ENCODE results near the gene MYADML2.

Gene MYADML2

GRCh38 chr17:81947189-81947588 is at the start of gene MYADML2:
TSS of gene MYADML2 (minus strand) at chr17:81947233. CDS start at chr17:81941741, 5,492 bp downstream.
- H3K27ac ChIP-seq (ENCODE audit: low read depth, low read length) = no peak within 1 kb of the TSS
- no peaks in the 10 kb centered on the region for H3K79me2 ChIP-seq (ENCODE audit: control insufficient read depth, insufficient read depth, low read length, unreplicated experiment)
- H3K4me3 ChIP-seq (ENCODE audit: low read depth, low read length) = no peak within 1 kb of the TSS
- H3K27me3 ChIP-seq (ENCODE audit: insufficient read depth, low read length) = no peaks in the 10 kb centered on the region
- H3K4me1 ChIP-seq (ENCODE audit: control insufficient read depth, insufficient read depth, low read length, unreplicated experiment) = no peaks in the 10 kb centered on the region
- no peak within 1 kb of the TSS for H2AFZ ChIP-seq (ENCODE audit: low read length, unreplicated experiment)
- no peaks in the 10 kb centered on the region for H3K36me3 ChIP-seq (ENCODE audit: insufficient read depth, low read length)

GRCh38 chr17:81996232-81996756 is 49.3 kb upstream of the MYADML2 start:
- Histone ChIP-seq H2AFZ (ENCODE audit: low read length, unreplicated experiment) (no peak overlapping the region), H3K27ac (ENCODE audit: low read depth, low read length) (no peak overlapping the region), H3K4me3 (ENCODE audit: low read depth, low read length) (no peak overlapping the region), H3K27me3 (ENCODE audit: insufficient read depth, low read length) (no peaks in the 10 kb centered on the region), H3K79me2 (ENCODE audit: control insufficient read depth, insufficient read depth, low read length, unreplicated experiment) (no peaks in the 10 kb centered on the region), H3K36me3 (ENCODE audit: insufficient read depth, low read length) (no peaks in the 10 kb centered on the region), H3K4me1 (ENCODE audit: control insufficient read depth, insufficient read depth, low read length, unreplicated experiment) (peaks cover 8% of the 10 kb centered on the region)

- Histone ChIP-seq H3K4me3 (ENCODE audit: low read depth, low read length) (no peak overlapping the region), H3K27me3 (ENCODE audit: insufficient read depth, low read length) (no peaks in the 10 kb centered on the region), H2AFZ (ENCODE audit: low read length, unreplicated experiment) (no peak overlapping the region), H3K79me2 (ENCODE audit: control insufficient read depth, insufficient read depth, low read length, unreplicated experiment) (no peaks in the 10 kb centered on the region), H3K27ac (ENCODE audit: low read depth, low read length) (no peak overlapping the region), H3K36me3 (ENCODE audit: insufficient read depth, low read length) (no peaks in the 10 kb centered on the region), H3K4me1 (ENCODE audit: control insufficient read depth, insufficient read depth, low read length, unreplicated experiment) (peaks cover 8% of the 10 kb centered on the region)
These were observed 48.6 kb upstream of the MYADML2 start for GRCh38 chr17:81995463-81996231.

- no peaks in the 10 kb centered on the region for H3K36me3 ChIP-seq (ENCODE audit: insufficient read depth, low read length)
- H3K4me1 ChIP-seq (ENCODE audit: control insufficient read depth, insufficient read depth, low read length, unreplicated experiment) = peaks cover 8% of the 10 kb centered on the region
These were observed 47.8 kb upstream of the MYADML2 start for GRCh38 chr17:81994593-81995462.

GRCh38 chr17:81993729-81994592 is 46.9 kb upstream of the MYADML2 start:
- H2AFZ ChIP-seq (ENCODE audit: low read length, unreplicated experiment) = no peak overlapping the region
- H3K4me1 ChIP-seq (ENCODE audit: control insufficient read depth, insufficient read depth, low read length, unreplicated experiment) = peaks cover 8% of the 10 kb centered on the region
- H3K36me3 ChIP-seq (ENCODE audit: insufficient read depth, low read length) = no peaks in the 10 kb centered on the region
- no peaks in the 10 kb centered on the region for H3K27me3 ChIP-seq (ENCODE audit: insufficient read depth, low read length)
- H3K4me3 ChIP-seq (ENCODE audit: low read depth, low read length) = no peak overlapping the region
- no peak overlapping the region for H3K27ac ChIP-seq (ENCODE audit: low read depth, low read length)
- H3K79me2 ChIP-seq (ENCODE audit: control insufficient read depth, insufficient read depth, low read length, unreplicated experiment) = no peaks in the 10 kb centered on the region

More at GRCh38 chr17:81994593-81995462, 47.8 kb upstream of the MYADML2 start:
- Histone ChIP-seq H3K27ac (ENCODE audit: low read depth, low read length) (no peak overlapping the region), H2AFZ (ENCODE audit: low read length, unreplicated experiment) (no peak overlapping the region), H3K27me3 (ENCODE audit: insufficient read depth, low read length) (no peaks in the 10 kb centered on the region), H3K4me3 (ENCODE audit: low read depth, low read length) (no peak overlapping the region), H3K79me2 (ENCODE audit: control insufficient read depth, insufficient read depth, low read length, unreplicated experiment) (no peaks in the 10 kb centered on the region)

- Histone ChIP-seq H3K27ac (ENCODE audit: low read depth, low read length) (no peak overlapping the region), H3K79me2 (ENCODE audit: control insufficient read depth, insufficient read depth, low read length, unreplicated experiment) (no peaks in the 10 kb centered on the region), H3K36me3 (ENCODE audit: insufficient read depth, low read length) (no peaks in the 10 kb centered on the region), H3K4me3 (ENCODE audit: low read depth, low read length) (no peak overlapping the region), H3K4me1 (ENCODE audit: control insufficient read depth, insufficient read depth, low read length, unreplicated experiment) (peaks cover 8% of the 10 kb centered on the region), H2AFZ (ENCODE audit: low read length, unreplicated experiment) (no peak overlapping the region), H3K27me3 (ENCODE audit: insufficient read depth, low read length) (no peaks in the 10 kb centered on the region)
These were observed 45.5 kb upstream of the MYADML2 start for GRCh38 chr17:81992306-81993102.

GRCh38 chr17:81991684-81992305 is 44.8 kb upstream of the MYADML2 start:
- H3K27ac ChIP-seq (ENCODE audit: low read depth, low read length) = no peak overlapping the region
- H3K27me3 ChIP-seq (ENCODE audit: insufficient read depth, low read length) = no peaks in the 10 kb centered on the region
- H3K4me3 ChIP-seq (ENCODE audit: low read depth, low read length) = no peak overlapping the region
- H3K36me3 ChIP-seq (ENCODE audit: insufficient read depth, low read length) = no peaks in the 10 kb centered on the region
- H3K79me2 ChIP-seq (ENCODE audit: control insufficient read depth, insufficient read depth, low read length, unreplicated experiment) = no peaks in the 10 kb centered on the region
- H2AFZ ChIP-seq (ENCODE audit: low read length, unreplicated experiment) = no peak overlapping the region
- peaks cover 8% of the 10 kb centered on the region for H3K4me1 ChIP-seq (ENCODE audit: control insufficient read depth, insufficient read depth, low read length, unreplicated experiment)

- H3K79me2 ChIP-seq (ENCODE audit: control insufficient read depth, insufficient read depth, low read length, unreplicated experiment) = no peaks in the 10 kb centered on the region
- H3K4me1 ChIP-seq (ENCODE audit: control insufficient read depth, insufficient read depth, low read length, unreplicated experiment) = peaks cover 8% of the 10 kb centered on the region
- no peak overlapping the region for H3K4me3 ChIP-seq (ENCODE audit: low read depth, low read length)
- H3K36me3 ChIP-seq (ENCODE audit: insufficient read depth, low read length) = no peaks in the 10 kb centered on the region
- no peak overlapping the region for H3K27ac ChIP-seq (ENCODE audit: low read depth, low read length)
- H3K27me3 ChIP-seq (ENCODE audit: insufficient read depth, low read length) = no peaks in the 10 kb centered on the region
- H2AFZ ChIP-seq (ENCODE audit: low read length, unreplicated experiment) = no peak overlapping the region
These were observed 44.0 kb upstream of the MYADML2 start for GRCh38 chr17:81990836-81991683.

Measured in ACC112 (cell line).